ENCODE data around the gene TMEM201. TPM values are rescaled to one million over a fixed set of nuclear protein-coding genes. Genes with fewer than 3 reads are reported as not detected.

TMEM201 gene
- total and polyA plus RNA-seq, 9 of the 15 experiments (the other 6 are each of a cell fraction or from before 2014, with no cell fraction given) = 0.42 to 51.3 (median 7.4) TPM

GRCh38 chr1:9549955-9550546 lies 38.7 kb upstream of the TMEM201 start:
- Histone ChIP-seq H3K9ac (ENCODE audit: insufficient read depth in 1 of 2, low read depth in 2 of 2, low read length in 2 of 2) (no peak overlapping the region), H3K4me2 (ENCODE audit: insufficient read depth, low read length) (no peak overlapping the region), H4K20me1 (replicated peaks; ENCODE audit: control insufficient read depth, insufficient read depth, low read length) (peaks cover 10% of the 10 kb centered on the region; the same call in 1 of the 2 replicates), H3K4me3 (no peak overlapping the region), H2AFZ (ENCODE audit: low read depth, low read length) (no peak overlapping the region), H3K27me3 (ENCODE audit: control insufficient read depth in 2 of 2, insufficient read depth in 2 of 2, low read length in 2 of 2) (no peaks in the 10 kb centered on the region), H3K36me3 (ENCODE audit: control insufficient read depth, insufficient read depth, low read length) (peaks cover 67% of the 10 kb centered on the region), H3K79me2 (ENCODE audit: control insufficient read depth, insufficient read depth, low read length) (peaks cover 77% of the 10 kb centered on the region), H3K4me1 (replicated peaks in 1 of 2; ENCODE audit: control insufficient read depth in 2 of 2, insufficient read depth in 2 of 2, low read length in 2 of 2) (peaks cover 0 to 2% of the 10 kb centered on the region in 2 experiments; a peak in 2 of 5 replicates), H3K9me1 (ENCODE audit: control insufficient read depth, insufficient read depth, low read length) (no peaks in the 10 kb centered on the region), H3K27ac (ENCODE audit: extremely low read depth, low read depth, low read length) (no peak overlapping the region), H3K9me3 (replicated peaks; ENCODE audit: control insufficient read depth, insufficient read depth, low read depth, low read length) (no peaks in the 10 kb centered on the region)
- FAIRE-seq (no peak), DNase-seq (ENCODE audit: extremely low read depth in 1 of 4, low spot score in 3 of 4) (no peak), ATAC-seq (no peak)
- 97% methylated on average over 6 of the region's 6 CpGs for WGBS (ENCODE audit: insufficient coverage, low coverage, missing lambda C conversion rate)
- no TSS peak for BruUV-seq (replicated peaks)
- in situ Hi-C loops (cut with MboI) (no loop called here), intact Hi-C loops (cut with micrococcal nuclease) (no loop called here)
- CTCF ChIA-PET (ENCODE audit: low intra/inter-chr PET ratio) = no interaction called here
- POLR2A ChIA-PET = interaction anchor here (0.6 to 2.0 kb wide), 8 partner anchors 8 to 299 kb away, joined by 3 to 12 read pairs (median 4); partner anchors contain the start of gene SLC25A33
- TF ChIP-seq SMARCC2 (IDR thresholded peaks at IDR 0.05; ENCODE audit: low read depth) = no peak
- TF ChIP-seq, protein P1, sequence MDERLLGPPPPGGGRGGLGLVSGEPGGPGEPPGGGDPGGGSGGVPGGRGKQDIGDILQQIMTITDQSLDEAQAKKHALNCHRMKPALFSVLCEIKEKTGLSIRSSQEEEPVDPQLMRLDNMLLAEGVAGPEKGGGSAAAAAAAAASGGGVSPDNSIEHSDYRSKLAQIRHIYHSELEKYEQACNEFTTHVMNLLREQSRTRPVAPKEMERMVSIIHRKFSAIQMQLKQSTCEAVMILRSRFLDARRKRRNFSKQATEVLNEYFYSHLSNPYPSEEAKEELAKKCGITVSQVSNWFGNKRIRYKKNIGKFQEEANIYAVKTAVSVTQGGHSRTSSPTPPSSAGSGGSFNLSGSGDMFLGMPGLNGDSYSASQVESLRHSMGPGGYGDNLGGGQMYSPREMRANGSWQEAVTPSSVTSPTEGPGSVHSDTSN (CRISPR knock-in tag; IDR thresholded peaks at IDR 0.05; ENCODE audit: low read depth) = no peak
- TF ChIP-seq, protein P1 (tag; conservative IDR thresholded peaks at IDR 0.05; ENCODE audit: low read depth) = no peak
- TF ChIP-seq SIN3B (IDR thresholded peaks at IDR 0.05; ENCODE audit: low read depth) = no peak
- TF ChIP-seq, protein P2, sequence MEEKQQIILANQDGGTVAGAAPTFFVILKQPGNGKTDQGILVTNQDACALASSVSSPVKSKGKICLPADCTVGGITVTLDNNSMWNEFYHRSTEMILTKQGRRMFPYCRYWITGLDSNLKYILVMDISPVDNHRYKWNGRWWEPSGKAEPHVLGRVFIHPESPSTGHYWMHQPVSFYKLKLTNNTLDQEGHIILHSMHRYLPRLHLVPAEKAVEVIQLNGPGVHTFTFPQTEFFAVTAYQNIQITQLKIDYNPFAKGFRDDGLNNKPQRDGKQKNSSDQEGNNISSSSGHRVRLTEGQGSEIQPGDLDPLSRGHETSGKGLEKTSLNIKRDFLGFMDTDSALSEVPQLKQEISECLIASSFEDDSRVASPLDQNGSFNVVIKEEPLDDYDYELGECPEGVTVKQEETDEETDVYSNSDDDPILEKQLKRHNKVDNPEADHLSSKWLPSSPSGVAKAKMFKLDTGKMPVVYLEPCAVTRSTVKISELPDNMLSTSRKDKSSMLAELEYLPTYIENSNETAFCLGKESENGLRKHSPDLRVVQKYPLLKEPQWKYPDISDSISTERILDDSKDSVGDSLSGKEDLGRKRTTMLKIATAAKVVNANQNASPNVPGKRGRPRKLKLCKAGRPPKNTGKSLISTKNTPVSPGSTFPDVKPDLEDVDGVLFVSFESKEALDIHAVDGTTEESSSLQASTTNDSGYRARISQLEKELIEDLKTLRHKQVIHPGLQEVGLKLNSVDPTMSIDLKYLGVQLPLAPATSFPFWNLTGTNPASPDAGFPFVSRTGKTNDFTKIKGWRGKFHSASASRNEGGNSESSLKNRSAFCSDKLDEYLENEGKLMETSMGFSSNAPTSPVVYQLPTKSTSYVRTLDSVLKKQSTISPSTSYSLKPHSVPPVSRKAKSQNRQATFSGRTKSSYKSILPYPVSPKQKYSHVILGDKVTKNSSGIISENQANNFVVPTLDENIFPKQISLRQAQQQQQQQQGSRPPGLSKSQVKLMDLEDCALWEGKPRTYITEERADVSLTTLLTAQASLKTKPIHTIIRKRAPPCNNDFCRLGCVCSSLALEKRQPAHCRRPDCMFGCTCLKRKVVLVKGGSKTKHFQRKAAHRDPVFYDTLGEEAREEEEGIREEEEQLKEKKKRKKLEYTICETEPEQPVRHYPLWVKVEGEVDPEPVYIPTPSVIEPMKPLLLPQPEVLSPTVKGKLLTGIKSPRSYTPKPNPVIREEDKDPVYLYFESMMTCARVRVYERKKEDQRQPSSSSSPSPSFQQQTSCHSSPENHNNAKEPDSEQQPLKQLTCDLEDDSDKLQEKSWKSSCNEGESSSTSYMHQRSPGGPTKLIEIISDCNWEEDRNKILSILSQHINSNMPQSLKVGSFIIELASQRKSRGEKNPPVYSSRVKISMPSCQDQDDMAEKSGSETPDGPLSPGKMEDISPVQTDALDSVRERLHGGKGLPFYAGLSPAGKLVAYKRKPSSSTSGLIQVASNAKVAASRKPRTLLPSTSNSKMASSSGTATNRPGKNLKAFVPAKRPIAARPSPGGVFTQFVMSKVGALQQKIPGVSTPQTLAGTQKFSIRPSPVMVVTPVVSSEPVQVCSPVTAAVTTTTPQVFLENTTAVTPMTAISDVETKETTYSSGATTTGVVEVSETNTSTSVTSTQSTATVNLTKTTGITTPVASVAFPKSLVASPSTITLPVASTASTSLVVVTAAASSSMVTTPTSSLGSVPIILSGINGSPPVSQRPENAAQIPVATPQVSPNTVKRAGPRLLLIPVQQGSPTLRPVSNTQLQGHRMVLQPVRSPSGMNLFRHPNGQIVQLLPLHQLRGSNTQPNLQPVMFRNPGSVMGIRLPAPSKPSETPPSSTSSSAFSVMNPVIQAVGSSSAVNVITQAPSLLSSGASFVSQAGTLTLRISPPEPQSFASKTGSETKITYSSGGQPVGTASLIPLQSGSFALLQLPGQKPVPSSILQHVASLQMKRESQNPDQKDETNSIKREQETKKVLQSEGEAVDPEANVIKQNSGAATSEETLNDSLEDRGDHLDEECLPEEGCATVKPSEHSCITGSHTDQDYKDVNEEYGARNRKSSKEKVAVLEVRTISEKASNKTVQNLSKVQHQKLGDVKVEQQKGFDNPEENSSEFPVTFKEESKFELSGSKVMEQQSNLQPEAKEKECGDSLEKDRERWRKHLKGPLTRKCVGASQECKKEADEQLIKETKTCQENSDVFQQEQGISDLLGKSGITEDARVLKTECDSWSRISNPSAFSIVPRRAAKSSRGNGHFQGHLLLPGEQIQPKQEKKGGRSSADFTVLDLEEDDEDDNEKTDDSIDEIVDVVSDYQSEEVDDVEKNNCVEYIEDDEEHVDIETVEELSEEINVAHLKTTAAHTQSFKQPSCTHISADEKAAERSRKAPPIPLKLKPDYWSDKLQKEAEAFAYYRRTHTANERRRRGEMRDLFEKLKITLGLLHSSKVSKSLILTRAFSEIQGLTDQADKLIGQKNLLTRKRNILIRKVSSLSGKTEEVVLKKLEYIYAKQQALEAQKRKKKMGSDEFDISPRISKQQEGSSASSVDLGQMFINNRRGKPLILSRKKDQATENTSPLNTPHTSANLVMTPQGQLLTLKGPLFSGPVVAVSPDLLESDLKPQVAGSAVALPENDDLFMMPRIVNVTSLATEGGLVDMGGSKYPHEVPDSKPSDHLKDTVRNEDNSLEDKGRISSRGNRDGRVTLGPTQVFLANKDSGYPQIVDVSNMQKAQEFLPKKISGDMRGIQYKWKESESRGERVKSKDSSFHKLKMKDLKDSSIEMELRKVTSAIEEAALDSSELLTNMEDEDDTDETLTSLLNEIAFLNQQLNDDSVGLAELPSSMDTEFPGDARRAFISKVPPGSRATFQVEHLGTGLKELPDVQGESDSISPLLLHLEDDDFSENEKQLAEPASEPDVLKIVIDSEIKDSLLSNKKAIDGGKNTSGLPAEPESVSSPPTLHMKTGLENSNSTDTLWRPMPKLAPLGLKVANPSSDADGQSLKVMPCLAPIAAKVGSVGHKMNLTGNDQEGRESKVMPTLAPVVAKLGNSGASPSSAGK (IDR thresholded peaks at IDR 0.05) = no peak
- TF ChIP-seq HMBOX1 (IDR thresholded peaks at IDR 0.05) = no peak
- no peak for TF ChIP-seq ZFP1 (CRISPR knock-in tag; IDR thresholded peaks at IDR 0.05)

Data from K562 (cell line).